22Rv1 (cell line): ENCODE results near the gene KCNIP4.

Source experiments
- H3K27ac ChIP-seq: fragments of 450-650 bp; 2 replicates; pipeline ENCODE4 v1.5.1; 2017
- ZFX ChIP-seq: fragments of 450-650 bp; IDR thresholded peaks from 2 replicates; pipeline ENCODE4 v1.6.1; 2017; ENCODE audit warnings: antibody characterized with exemption, borderline replicate concordance
- TF ChIP-seq, protein P1 (sequence below): fragments of 450-650 bp; IDR thresholded peaks from 2 replicates; pipeline ENCODE4 v1.5.1; 2017; ENCODE audit warnings: mild to moderate bottlenecking

Gene KCNIP4

GRCh38 chr4:21649391-21650090, 299.0 kb downstream of the KCNIP4 start:
- no peak for TF ChIP-seq ZFX
- H3K27ac ChIP-seq: no peak overlapping the region

DNA sequence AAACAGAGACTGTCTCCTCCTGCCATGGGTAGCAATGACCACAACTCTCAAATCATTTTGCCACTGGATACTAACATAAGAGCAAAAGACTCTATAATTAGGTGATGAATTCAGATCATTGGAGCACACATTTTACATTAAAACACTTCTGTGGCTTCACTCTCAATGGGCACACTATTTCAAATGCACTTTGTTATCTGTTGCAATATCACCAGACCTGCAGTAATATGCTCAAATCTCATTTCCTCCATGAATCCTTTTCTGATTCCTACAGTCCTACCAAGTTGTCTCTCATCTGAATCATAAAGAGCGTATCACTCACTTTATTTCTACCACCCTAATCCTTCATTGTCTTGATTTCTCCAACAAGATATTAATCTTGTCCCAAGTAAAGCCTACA, 302.8 kb downstream of the KCNIP4 start:
- TF ChIP-seq, protein P1, sequence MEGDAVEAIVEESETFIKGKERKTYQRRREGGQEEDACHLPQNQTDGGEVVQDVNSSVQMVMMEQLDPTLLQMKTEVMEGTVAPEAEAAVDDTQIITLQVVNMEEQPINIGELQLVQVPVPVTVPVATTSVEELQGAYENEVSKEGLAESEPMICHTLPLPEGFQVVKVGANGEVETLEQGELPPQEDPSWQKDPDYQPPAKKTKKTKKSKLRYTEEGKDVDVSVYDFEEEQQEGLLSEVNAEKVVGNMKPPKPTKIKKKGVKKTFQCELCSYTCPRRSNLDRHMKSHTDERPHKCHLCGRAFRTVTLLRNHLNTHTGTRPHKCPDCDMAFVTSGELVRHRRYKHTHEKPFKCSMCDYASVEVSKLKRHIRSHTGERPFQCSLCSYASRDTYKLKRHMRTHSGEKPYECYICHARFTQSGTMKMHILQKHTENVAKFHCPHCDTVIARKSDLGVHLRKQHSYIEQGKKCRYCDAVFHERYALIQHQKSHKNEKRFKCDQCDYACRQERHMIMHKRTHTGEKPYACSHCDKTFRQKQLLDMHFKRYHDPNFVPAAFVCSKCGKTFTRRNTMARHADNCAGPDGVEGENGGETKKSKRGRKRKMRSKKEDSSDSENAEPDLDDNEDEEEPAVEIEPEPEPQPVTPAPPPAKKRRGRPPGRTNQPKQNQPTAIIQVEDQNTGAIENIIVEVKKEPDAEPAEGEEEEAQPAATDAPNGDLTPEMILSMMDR: no peak
- TF ChIP-seq ZFX: no peak
- no peak overlapping the region for H3K27ac ChIP-seq

GRCh38 chr4:21641696-21642095, 306.9 kb downstream of the KCNIP4 start:
- TF ChIP-seq, protein P1: no peak
- TF ChIP-seq ZFX: no peak
- H3K27ac ChIP-seq: no peak overlapping the region

- H3K27ac ChIP-seq: no peak overlapping the region
- TF ChIP-seq, protein P1: no peak
- no peak for TF ChIP-seq ZFX
Observed at GRCh38 chr4:21638171-21638725, 310.3 kb downstream of the KCNIP4 start.

DNA sequence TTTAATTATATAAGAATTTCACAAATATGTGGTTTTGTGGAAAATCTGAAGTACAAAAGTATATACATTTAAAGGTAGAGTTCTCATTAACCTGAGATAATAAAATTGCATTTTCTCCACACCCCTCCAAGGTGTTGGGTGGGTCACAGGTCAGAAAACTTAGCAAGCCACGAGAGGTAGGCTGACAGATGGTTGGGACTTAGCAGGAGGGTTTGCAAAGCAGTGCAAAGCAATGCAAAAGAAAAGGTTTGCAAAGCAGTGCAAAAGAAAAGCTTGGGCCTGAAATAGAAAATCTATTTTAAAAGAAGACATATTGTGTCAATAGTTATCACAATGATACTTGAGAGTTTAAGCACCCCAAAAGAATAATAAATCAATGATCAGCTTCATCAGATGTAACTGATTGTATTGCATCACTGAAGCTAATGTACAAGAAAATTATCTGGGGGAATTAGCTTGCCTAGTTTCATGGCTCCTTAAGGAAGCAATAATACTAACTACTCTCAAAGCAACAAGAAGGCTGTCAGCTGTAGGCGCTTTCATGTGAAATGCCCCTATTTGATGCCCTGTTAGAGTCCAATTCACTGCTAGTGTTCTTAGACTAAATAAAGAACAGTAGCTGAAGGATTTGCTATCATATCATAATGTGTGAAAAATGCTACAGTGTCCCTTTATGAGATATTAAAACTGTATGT, 319.5 kb downstream of the KCNIP4 start:
- H3K27ac ChIP-seq: no peak overlapping the region
- TF ChIP-seq, protein P1: no peak
- no peak for TF ChIP-seq ZFX

GRCh38 chr4:21628116-21628670, 320.4 kb downstream of the KCNIP4 start:
- no peak overlapping the region for H3K27ac ChIP-seq
- TF ChIP-seq, protein P1: no peak
- TF ChIP-seq ZFX: no peak

DNA sequence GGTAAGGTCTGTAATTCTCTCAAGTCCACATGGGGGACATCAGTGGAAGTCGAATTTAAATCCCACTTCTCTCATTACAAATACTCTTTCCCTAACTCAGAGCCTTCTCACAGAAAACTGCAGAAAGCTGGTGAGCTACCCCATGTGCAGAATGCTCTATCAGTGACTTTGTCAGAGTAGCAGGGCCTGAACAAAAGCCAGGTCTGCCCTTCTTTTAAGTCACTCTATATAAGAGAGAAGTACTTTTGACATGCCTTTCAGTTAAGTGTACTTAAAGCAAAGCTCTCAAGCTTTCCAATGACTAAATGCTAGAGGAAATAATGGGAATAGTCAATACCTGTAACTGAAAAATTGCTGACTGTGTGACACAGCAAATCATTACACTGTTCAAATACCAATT, 323.1 kb downstream of the KCNIP4 start:
- no peak overlapping the region for H3K27ac ChIP-seq
- TF ChIP-seq ZFX: no peak
- TF ChIP-seq, protein P1: no peak
